GM13977 (cell line): ENCODE data around the gene ALDH3B1.

Experiments
- DNase-seq: peaks from one replicate; pipeline ENCODE4 v3.0.0; 2012; ENCODE audit warnings: low spot score
- in situ Hi-C: fragments of 300-500 bp; cut with MboI; formaldehyde crosslinking; loops from one replicate; pipeline ENCODE4 v1.12.0; 2022; ENCODE audit warnings: low sequenced_read_pairs, low pct_unique_long_range_greater_than_20kb, mixed read lengths, inconsistent platforms; ENCODE audit not compliant: unreplicated experiment
- TF ChIP-seq, protein P1 (sequence below): IDR thresholded peaks from 2 replicates; pipeline ENCODE4 v1.5.1; 2012; ENCODE audit warnings: mild to moderate bottlenecking, control low read depth; ENCODE audit not compliant: insufficient read depth; ENCODE audit errors: extremely low read depth, missing control alignments

Gene ALDH3B1

DNA sequence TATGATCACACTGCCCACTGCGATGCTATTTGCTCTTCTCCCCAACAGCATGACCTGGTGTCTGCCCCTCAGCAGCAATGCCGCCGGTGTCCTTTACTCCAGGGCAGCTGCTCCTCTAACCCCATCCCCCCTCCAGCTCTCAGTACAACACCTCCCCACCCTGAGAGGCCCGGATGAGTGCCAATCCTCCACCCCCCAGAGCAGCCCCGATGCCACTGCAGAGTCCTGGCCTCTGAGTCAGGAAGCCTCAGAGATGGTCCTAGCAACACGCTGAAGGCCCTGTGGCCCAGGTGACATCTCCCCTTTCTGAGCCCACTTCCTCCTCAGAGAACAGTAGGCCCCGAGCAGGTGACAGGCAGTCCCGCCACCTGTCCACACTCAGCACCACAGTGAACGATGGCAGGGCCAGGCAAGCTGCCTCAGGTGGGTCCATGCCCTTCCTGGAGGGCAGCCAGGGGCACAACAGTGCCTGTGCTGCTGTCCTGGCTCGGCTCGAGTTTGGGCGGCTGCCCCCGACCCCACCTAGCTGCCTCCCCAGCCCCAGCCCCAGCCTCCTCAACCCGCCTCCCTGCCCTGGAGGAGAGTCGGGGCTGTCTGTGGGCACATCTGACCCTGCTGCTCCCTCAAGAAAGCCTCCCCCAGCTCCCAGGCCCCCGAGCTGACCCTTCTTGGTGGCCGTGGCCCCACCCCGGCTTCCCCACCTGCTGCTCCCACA lies 16.4 kb downstream of the ALDH3B1 start:
- in situ Hi-C loops, result no loop called here
- TF ChIP-seq, protein P1, sequence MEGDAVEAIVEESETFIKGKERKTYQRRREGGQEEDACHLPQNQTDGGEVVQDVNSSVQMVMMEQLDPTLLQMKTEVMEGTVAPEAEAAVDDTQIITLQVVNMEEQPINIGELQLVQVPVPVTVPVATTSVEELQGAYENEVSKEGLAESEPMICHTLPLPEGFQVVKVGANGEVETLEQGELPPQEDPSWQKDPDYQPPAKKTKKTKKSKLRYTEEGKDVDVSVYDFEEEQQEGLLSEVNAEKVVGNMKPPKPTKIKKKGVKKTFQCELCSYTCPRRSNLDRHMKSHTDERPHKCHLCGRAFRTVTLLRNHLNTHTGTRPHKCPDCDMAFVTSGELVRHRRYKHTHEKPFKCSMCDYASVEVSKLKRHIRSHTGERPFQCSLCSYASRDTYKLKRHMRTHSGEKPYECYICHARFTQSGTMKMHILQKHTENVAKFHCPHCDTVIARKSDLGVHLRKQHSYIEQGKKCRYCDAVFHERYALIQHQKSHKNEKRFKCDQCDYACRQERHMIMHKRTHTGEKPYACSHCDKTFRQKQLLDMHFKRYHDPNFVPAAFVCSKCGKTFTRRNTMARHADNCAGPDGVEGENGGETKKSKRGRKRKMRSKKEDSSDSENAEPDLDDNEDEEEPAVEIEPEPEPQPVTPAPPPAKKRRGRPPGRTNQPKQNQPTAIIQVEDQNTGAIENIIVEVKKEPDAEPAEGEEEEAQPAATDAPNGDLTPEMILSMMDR, result no peak
- no peak for DNase-seq

DNA sequence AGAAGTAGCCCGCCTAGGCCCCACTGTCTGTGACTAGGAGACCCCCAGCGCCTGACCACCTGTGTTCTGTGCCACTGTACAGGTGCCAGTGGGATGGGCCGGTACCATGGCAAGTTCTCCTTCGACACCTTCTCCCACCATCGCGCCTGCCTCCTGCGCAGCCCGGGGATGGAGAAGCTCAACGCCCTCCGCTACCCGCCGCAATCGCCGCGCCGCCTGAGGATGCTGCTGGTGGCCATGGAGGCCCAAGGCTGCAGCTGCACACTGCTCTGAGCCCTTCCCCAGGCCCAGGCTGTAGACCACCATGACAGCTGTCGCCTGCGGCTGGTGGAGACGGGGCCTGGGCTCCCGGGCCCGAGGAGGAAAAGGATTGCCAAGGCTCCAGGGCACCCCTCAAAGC lies 17.5 kb downstream of the ALDH3B1 start:
- TF ChIP-seq, protein P1, result no peak
- in situ Hi-C loops, result no loop called here
- no peak for DNase-seq

DNA sequence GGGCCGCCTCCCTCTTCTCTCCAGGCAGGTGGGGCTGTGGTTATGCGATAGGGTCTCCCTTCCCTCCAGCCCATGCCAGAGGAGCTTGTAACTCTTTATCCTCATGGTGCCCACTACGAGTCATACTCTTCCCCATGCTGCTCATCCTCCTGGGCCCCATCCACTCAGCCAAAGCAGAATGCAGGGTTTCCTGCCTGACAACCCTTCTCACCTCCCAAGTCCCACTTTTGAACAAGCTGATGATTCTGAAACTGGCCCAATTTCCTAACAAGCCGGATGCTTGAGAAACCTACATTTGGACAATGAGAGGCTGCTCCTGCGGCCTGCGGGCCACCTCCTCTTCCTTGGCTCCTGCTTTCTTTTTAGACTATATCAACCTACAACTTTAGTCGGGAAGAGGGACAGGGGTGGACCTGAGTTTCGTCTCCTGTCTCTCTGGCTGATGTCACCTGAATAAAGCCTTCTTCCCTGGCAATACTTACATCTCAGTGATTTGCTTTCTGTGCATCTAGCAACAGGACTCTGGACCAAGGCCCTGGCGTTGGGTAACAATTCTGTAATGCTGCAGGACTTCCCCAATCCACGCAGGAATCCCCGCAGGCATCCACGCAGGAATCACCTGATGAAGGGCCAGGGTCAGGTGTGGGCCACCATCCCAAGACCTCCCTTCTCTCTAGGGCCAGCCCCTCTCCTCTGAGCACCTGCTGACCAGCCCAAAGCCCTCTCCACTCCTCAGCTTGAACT lies 18.8 kb downstream of the ALDH3B1 start:
- no peak for DNase-seq
- TF ChIP-seq, protein P1, result no peak
- in situ Hi-C loops, result no loop called here

DNA sequence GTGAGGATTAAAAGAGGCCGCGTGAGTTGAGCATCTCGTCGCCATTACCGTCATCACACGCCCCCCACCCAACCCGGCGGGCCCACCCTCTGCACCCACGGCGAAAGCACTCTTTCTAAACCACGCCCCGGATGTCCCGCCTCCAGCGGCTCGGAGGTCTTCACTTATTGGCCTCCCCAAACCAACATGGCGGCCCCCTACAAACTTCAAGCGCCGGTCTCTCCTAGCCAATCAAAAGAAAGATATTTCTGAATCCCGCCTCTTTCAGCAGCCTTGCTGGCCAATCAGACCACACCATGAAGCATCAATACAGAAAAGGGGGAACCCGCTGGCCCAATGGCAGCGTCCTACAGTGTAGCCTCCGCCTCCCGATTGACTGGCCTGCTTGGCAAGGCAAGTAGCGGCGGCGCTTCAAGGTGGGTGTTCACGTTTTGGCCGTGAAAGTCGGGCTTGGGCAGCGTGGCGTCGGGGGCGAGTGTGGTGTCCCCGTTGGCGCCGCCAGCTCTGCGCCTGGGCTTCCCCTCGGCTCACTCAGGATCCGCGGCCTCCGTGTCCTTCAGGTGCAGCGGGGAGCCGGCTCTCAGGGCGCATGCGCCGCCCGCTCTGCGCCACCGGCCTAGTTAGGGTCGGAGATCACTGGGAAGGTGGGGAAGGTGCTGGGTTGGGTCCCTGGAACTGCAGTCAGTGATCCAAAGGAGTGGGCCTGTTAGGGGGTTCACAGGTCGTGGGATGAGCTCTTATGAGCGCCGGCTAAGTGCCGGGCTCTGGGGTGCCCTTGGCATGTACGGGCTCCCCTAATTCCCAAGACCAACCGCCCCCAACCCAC lies 20.4 kb downstream of the ALDH3B1 start, which contains the start of gene NDUFS8:
Gene NDUFS8 (plus strand): TSS at position 364 of the 826 bp plus-strand sequence. CDS start 1,471 bp downstream, outside the sequence.
- in situ Hi-C loops, result no loop called here
- DNase-seq, result peak; percentile 100
- TF ChIP-seq, protein P1, result no peak

DNA sequence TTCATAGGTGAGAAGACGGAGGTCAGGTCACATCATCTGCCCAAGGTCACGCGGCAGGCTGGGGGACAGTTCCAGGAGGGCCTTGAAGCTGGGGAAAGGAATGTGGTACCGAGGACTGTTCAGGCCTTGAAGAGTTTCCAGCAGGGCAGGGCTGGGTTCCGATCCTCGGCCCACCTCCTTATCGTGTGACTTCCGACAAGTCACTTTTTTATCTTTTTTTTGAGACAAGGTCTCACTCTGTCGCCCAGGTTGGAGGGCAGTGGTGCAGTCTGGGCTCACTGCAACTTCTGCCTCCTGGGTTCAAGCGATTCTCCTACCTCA lies 21.0 kb downstream of the ALDH3B1 start:
- DNase-seq, result no peak
- TF ChIP-seq, protein P1, result no peak
- in situ Hi-C loops, result no loop called here

DNA sequence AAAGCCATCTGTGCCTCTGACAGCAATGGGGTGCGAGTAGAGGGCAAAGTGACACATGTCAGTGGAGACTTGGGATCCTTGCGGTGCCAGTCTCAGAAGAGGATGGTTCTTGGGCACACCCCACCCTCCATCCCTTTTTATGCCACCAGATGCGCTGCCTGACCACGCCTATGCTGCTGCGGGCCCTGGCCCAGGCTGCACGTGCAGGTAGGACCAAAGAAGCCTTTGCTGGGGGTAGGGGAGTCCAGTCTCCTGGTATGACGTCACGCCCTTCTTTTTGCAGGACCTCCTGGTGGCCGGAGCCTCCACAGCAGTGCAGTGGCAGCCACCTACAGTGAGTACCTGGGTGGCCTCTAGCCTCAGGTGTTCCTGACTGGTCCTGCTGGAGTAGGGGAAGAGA lies 21.9 kb downstream of the ALDH3B1 start:
- TF ChIP-seq, protein P1, result no peak

More for the DNA sequence above, 21.9 kb downstream of the ALDH3B1 start:
- in situ Hi-C loops, result no loop called here
- no peak for DNase-seq
